Left kidney (tissue), 2 donors: ENCODE data around the gene STMN1. TPM values are rescaled to one million over a fixed set of nuclear protein-coding genes. Genes with fewer than 3 reads are reported as not detected.

Source experiments
- DNase-seq: peaks from one replicate; pipeline ENCODE4 v3.0.0-alpha.2; 2013
- polyA plus RNA-seq: library from polyadenylated mRNA; unstranded; fragments of 120-200 nt; gene quantifications from one replicate; pipeline ENCODE4 v1.2.1, GENCODE V29; 2013; ENCODE audit not compliant: insufficient read length

The STMN1 gene
- polyA plus RNA-seq, 1 donor = 1,379 TPM

GRCh38 chr1:25896266-25896665 lies 10.0 kb downstream of the STMN1 start:
- no peak for DNase-seq

- peak; percentile 90 for DNase-seq
Observed at GRCh38 chr1:25895365-25895990, 10.7 kb downstream of the STMN1 start.

GRCh38 chr1:25893116-25893515 lies 13.1 kb downstream of the STMN1 start:
- DNase-seq = no peak

- no peak for DNase-seq
Observed at GRCh38 chr1:25891606-25892005, 14.6 kb downstream of the STMN1 start.

GRCh38 chr1:25890239-25891034 lies 15.8 kb downstream of the STMN1 start:
- no peak for DNase-seq

- no peak for DNase-seq
Observed at GRCh38 chr1:25889470-25889869, 16.7 kb downstream of the STMN1 start.

- DNase-seq = no peak
Observed at GRCh38 chr1:25888426-25888987, 17.7 kb downstream of the STMN1 start.

GRCh38 chr1:25885602-25886001 lies 20.6 kb downstream of the STMN1 start:
- DNase-seq = no peak

GRCh38 chr1:25881266-25881665 lies 25.0 kb downstream of the STMN1 start:
- no peak for DNase-seq

GRCh38 chr1:25880518-25880917 lies 25.7 kb downstream of the STMN1 start:
- DNase-seq = no peak

GRCh38 chr1:25879675-25880074 lies 26.5 kb downstream of the STMN1 start:
- DNase-seq = no peak

GRCh38 chr1:25878690-25879089 lies 27.5 kb downstream of the STMN1 start:
- no peak for DNase-seq

- no peak for DNase-seq
Observed at GRCh38 chr1:25877155-25877554, 29.1 kb downstream of the STMN1 start.

- DNase-seq = no peak
Observed at GRCh38 chr1:25876693-25877077, 29.5 kb downstream of the STMN1 start.

GRCh38 chr1:25875856-25876692 lies 30.1 kb downstream of the STMN1 start:
- no peak for DNase-seq

- peak; percentile 79 for DNase-seq
Observed at GRCh38 chr1:25875154-25875855, 30.9 kb downstream of the STMN1 start, which contains the start of gene PAQR7. TSS of gene PAQR7 (minus strand) at chr1:25875708. CDS start at chr1:25863839, 11,869 bp downstream.

GRCh38 chr1:25874635-25875153 lies 31.5 kb downstream of the STMN1 start:
- no peak for DNase-seq

- no peak for DNase-seq
Observed at GRCh38 chr1:25874209-25874608, 32.0 kb downstream of the STMN1 start.

- DNase-seq = no peak
Observed at GRCh38 chr1:25873120-25873519, 33.1 kb downstream of the STMN1 start.

GRCh38 chr1:25872713-25873112 lies 33.5 kb downstream of the STMN1 start:
- DNase-seq = no peak

- no peak for DNase-seq
Observed at GRCh38 chr1:25871704-25872494, 34.3 kb downstream of the STMN1 start.
